Measurements from ENCODE around the gene SPTLC2.

Gene SPTLC2

DNA sequence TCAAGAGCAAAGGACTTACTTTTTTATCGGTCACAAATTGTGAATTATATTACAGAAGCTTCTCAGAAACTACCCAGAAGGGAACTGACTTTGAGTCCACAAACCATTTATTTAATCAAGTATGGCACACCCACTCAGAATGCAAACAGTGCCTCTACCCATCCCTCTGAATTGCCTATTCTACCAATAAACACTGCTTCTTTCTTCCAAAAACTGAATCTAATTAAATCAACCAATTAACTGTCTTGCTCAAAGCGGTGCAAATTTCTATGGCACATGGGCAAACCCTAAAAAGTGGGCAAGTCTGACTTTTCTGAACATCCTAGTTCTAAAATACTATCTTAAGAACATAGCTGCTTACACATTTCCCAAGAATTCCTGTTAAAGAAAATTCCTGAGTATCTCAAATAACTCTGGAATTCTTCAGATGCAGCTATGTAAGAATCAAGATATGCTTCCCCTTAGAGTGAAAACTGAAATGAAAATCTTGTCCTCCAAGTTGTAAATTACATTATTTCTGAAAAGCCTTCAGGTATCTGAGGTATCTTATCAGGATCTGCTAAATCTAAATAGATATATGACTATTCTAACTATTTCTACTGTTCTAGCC is 4.3 kb downstream of the SPTLC2 start:
- Histone ChIP-seq H3F3A (ENCODE audit: insufficient read depth, low read length) (no peaks in the 10 kb centered on the region), H3K4me3 (ENCODE audit: low read length) (no peak overlapping the region), H3K9ac (ENCODE audit: low read length) (no peak overlapping the region), H3K4me2 (ENCODE audit: low read depth, low read length) (no peak overlapping the region), H3K4me1 (ENCODE audit: low read length) (no peaks in the 10 kb centered on the region), H3K9me2 (replicated peaks; ENCODE audit: insufficient read depth, low read length) (no peaks in the 10 kb centered on the region), H4K20me1 (ENCODE audit: insufficient read depth, low read length) (no peaks in the 10 kb centered on the region), H3K79me2 (ENCODE audit: low read length) (peaks cover 43% of the 10 kb centered on the region), H2AFZ (ENCODE audit: low read length) (no peak overlapping the region), H3K27ac (ENCODE audit: low read length) (no peak overlapping the region), H3K36me3 (replicated peaks; ENCODE audit: insufficient read depth, low read length) (no peaks in the 10 kb centered on the region), H3K27me3 (replicated peaks; ENCODE audit: insufficient read depth, low read length) (no peaks in the 10 kb centered on the region), H3K9me3 (replicated peaks; ENCODE audit: insufficient read depth, low read length) (no peaks in the 10 kb centered on the region)
- no peak for DNase-seq
- TF ChIP-seq EZH2phosphoT487 (IDR thresholded peaks at IDR 0.05; ENCODE audit: low read length) (no peak), EZH2 (optimal IDR thresholded peaks at IDR 0.05; ENCODE audit: low read depth, low read length) (no peak), CTCF (IDR thresholded peaks at IDR 0.05; ENCODE audit: low read length) (no peak)

- TF ChIP-seq EZH2phosphoT487 (IDR thresholded peaks at IDR 0.05; ENCODE audit: low read length) (no peak), EZH2 (optimal IDR thresholded peaks at IDR 0.05; ENCODE audit: low read depth, low read length) (no peak), CTCF (IDR thresholded peaks at IDR 0.05; ENCODE audit: low read length) (no peak)
Observed at GRCh38 chr14:77610553-77610952, 5.9 kb downstream of the SPTLC2 start.

DNA sequence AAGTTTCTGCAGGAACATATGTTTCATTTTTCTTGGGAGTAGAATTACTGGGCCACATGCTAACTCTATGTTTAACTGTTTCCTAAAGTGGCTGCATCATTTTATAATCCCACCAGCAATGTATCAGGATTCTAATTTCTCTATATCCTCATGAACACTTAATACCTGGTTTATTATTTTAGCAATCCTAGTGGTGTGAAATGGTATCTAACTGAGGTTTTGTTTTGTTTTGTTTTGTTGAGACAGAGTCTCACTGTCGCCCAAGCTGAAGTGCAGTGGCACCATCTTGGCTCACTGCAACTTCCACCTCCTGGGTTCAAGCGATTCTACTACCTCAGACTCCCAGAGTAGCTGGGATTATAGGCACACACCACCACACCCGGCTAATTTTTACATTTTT is 6.5 kb downstream of the SPTLC2 start:
- Histone ChIP-seq H3K4me2 (ENCODE audit: low read depth, low read length) (no peak overlapping the region), H3K4me3 (ENCODE audit: low read length) (no peak overlapping the region), H4K20me1 (ENCODE audit: insufficient read depth, low read length) (no peaks in the 10 kb centered on the region), H3K36me3 (replicated peaks; ENCODE audit: insufficient read depth, low read length) (no peaks in the 10 kb centered on the region), H3K4me1 (ENCODE audit: low read length) (no peaks in the 10 kb centered on the region), H3K79me2 (ENCODE audit: low read length) (peaks cover 40% of the 10 kb centered on the region), H3K9me3 (replicated peaks; ENCODE audit: insufficient read depth, low read length) (no peaks in the 10 kb centered on the region), H3K27me3 (replicated peaks; ENCODE audit: insufficient read depth, low read length) (no peaks in the 10 kb centered on the region), H3K9me2 (replicated peaks; ENCODE audit: insufficient read depth, low read length) (no peaks in the 10 kb centered on the region), H3K27ac (ENCODE audit: low read length) (no peak overlapping the region), H3K9ac (ENCODE audit: low read length) (no peak overlapping the region), H3F3A (ENCODE audit: insufficient read depth, low read length) (no peaks in the 10 kb centered on the region), H2AFZ (ENCODE audit: low read length) (no peak overlapping the region)
- TF ChIP-seq EZH2phosphoT487 (IDR thresholded peaks at IDR 0.05; ENCODE audit: low read length), result no peak
- no peak for TF ChIP-seq EZH2 (optimal IDR thresholded peaks at IDR 0.05; ENCODE audit: low read depth, low read length)
- no peak for TF ChIP-seq CTCF (IDR thresholded peaks at IDR 0.05; ENCODE audit: low read length)
- DNase-seq, result no peak

More at GRCh38 chr14:77610553-77610952, 5.9 kb downstream of the SPTLC2 start:
- no peak overlapping the region for H3K9ac ChIP-seq (ENCODE audit: low read length)
- H3K9me2 ChIP-seq (replicated peaks; ENCODE audit: insufficient read depth, low read length), result no peaks in the 10 kb centered on the region
- no peak for DNase-seq
- H3K79me2 ChIP-seq (ENCODE audit: low read length), result peaks cover 42% of the 10 kb centered on the region
- H3F3A ChIP-seq (ENCODE audit: insufficient read depth, low read length), result no peaks in the 10 kb centered on the region
- H3K27me3 ChIP-seq (replicated peaks; ENCODE audit: insufficient read depth, low read length), result no peaks in the 10 kb centered on the region
- no peak overlapping the region for H2AFZ ChIP-seq (ENCODE audit: low read length)
- H3K27ac ChIP-seq (ENCODE audit: low read length), result no peak overlapping the region
- H3K4me2 ChIP-seq (ENCODE audit: low read depth, low read length), result no peak overlapping the region
- no peaks in the 10 kb centered on the region for H3K36me3 ChIP-seq (replicated peaks; ENCODE audit: insufficient read depth, low read length)
- H4K20me1 ChIP-seq (ENCODE audit: insufficient read depth, low read length), result no peaks in the 10 kb centered on the region
- H3K4me1 ChIP-seq (ENCODE audit: low read length), result no peaks in the 10 kb centered on the region
- no peaks in the 10 kb centered on the region for H3K9me3 ChIP-seq (replicated peaks; ENCODE audit: insufficient read depth, low read length)
- no peak overlapping the region for H3K4me3 ChIP-seq (ENCODE audit: low read length)
